ENCODE measurements around the gene COA5.
A peak's percentile ranks its signal among the peaks of the same experiment; 100 is the strongest.

COA5 gene

GRCh38 chr2:98608116-98608961 lies at the start of gene COA5, which contains the start of gene UNC50:
Gene COA5 (minus strand): TSS chr2:98608512. CDS start chr2:98608405, 107 bp downstream.
Gene UNC50 (plus strand): TSS chr2:98608589. CDS start chr2:98609760, 1,171 bp downstream.
- DNase-seq (ENCODE audit: low read depth, low spot score) = peak; percentile 78

- no peak for DNase-seq (ENCODE audit: low read depth, low spot score)
These were observed 48.5 kb upstream of the COA5 start for GRCh38 chr2:98656800-98657199.

DNA sequence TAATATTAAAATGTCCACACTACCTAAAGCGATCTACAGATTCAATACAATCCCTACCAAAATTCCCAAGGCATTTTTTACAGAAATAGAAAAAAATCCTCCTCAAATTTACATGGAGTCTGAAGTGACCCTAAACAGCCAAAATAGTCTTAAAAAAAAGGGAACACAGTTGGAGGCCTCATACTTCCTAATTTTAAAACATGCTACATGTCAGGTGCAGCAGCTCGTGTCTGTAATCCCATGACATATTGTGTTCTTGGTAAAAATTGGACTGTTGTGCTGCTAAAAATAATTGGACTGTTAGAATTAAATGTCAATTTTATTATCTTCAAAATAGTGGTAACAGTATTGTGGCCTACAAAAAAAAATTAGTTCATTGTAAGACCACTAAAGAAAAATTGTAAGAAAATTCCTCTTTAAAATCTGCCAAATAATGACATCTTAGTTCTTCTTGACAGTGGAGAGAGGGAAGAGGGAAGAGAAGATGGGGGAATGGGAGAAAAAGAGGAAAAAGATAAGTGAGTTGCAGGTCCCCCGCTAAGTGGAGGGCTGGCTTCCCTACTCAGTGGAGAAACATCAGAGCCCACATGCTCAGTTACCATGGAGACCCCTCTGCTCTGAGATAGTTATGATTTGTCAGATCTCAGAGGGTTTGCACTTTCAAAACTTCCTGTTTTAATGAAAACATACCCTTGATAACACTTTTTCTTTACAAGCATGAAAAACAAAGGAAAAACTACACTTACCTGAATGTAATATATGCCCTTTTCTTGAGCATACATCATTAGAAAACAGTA lies 46.6 kb upstream of the COA5 start:
- no peak for DNase-seq (ENCODE audit: low read depth, low spot score)

DNA sequence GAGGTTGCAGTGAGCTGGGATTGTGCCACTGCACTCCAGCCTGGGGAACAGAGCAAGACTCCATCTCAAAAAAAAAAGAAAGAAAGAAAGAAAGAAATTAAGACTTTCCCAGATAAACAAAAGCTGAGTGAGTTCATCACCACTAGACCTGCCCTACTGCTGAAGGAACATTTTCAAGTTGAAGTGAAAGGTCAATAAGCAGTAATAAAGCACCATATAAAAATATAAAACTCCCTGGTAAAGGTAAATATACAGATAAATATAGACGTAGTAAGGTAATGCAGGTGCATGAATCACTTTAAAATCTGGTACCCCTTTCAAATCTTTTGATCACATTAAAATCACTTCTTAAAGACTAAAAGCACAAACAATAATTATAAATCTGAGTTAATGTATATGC lies 42.7 kb upstream of the COA5 start:
- DNase-seq (ENCODE audit: low read depth, low spot score) = no peak

DNA sequence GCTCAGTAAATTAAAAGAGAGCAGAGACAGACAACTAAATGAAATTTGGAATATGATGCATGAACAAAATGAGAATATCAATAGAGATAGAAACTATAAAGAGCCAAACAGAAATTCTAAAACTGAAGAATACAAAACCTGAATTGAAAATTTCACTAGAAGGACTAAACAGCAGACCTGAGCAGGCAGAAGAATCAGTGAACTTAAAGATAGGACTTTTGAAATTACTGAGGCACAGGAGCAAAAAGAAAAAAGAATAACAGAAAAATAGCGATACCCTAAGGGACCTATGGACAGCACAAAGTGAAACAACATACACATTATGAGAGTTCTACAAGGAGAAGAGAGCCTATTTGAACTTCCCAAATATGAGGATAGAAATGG lies 41.7 kb upstream of the COA5 start:
- no peak for DNase-seq (ENCODE audit: low read depth, low spot score)

DNA sequence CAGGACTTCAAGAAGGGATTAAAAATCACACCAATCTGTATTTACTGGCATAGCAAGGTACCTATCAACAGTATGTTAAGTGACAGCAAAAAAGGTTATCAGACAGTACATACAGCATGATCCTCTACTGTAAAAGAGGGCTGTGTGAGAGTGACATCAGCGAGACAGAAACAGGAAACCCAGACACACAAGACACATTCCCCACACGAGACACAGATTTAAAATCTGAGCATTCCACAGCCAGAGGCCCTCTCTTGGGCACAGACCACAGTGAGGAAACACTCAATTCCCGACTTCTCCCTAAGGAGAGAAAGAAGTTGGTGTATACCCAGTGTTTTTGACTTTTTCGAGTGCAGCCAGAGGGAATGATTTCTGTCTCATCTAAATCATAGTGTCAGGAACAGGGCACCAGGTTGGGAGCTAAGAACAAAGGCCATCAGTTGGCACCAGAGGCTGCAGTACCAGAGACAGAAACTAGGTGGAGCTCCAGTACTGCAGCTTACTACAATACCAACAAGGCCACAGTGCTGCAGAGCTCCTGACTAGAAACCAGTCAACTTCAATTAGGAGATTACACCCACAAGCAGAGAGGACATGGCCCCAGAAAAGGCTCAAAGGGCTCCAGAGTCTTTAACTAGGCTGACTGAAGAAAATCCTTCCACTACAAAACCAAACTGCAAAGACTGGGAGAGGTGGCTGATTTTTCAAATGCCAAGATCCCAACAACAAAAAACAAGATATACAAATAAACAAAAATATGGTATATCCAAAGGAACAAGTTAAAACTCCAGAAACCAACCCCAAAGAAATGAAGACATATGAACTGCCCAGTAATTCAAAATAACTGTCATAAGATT lies 41.1 kb upstream of the COA5 start:
- peak; percentile 64 for DNase-seq (ENCODE audit: low read depth, low spot score)

- DNase-seq (ENCODE audit: low read depth, low spot score) = no peak
These were observed 40.1 kb upstream of the COA5 start for GRCh38 chr2:98648451-98648850.

DNA sequence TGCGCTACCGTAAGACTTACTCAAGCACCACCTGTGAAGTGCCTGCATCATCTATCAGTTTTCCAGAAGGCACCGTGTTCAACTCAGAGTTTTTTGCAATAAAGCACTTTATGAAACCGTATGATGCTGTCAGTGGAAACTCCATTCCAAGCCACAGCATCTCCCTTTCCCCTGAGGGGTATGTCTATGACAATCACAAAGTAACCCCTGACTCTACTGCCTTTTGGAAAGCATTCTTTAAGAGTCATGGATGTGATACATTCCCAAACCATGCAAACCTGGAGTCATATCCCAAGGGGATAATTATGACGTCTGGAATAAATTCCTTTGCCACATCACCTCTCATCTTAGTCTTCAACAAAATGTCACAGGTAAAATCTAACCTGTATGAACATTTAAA lies 39.3 kb upstream of the COA5 start:
- no peak for DNase-seq (ENCODE audit: low read depth, low spot score)

DNA sequence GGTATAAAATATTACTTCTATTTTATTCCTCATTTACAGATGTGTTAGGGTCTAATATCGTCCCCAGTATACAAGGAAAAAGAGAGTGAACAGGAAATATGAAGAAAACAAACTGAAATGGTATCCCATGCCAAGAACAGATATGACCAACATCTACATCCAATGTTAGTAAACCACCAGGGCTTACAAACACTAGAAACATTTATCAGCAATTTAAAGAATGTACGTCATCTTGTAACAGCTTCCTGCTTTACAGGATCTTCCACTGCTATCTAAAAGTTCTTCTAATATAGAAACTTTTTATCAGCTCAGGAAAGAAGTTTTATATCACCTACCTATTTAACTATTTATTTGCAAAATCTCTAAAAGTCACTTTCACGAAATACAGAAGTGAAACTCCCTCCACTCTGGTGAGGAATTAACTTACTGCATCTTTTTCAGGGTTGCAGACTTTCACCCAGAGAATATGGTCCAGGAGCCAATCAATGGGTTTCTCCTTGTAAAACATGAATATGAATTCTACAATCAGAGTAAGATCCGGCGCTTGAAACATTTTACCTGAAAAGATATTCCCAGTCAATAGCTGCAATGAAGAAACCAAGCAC lies 35.3 kb upstream of the COA5 start:
- no peak for DNase-seq (ENCODE audit: low read depth, low spot score)

- DNase-seq (ENCODE audit: low read depth, low spot score) = no peak
These were observed 29.3 kb upstream of the COA5 start for GRCh38 chr2:98637401-98638147.

- no peak for DNase-seq (ENCODE audit: low read depth, low spot score)
These were observed 26.2 kb upstream of the COA5 start for GRCh38 chr2:98634406-98635092.

- DNase-seq (ENCODE audit: low read depth, low spot score) = no peak
These were observed 24.0 kb upstream of the COA5 start for GRCh38 chr2:98632351-98632750.

- no peak for DNase-seq (ENCODE audit: low read depth, low spot score)
These were observed 15.3 kb upstream of the COA5 start for GRCh38 chr2:98623657-98624056.

DNA sequence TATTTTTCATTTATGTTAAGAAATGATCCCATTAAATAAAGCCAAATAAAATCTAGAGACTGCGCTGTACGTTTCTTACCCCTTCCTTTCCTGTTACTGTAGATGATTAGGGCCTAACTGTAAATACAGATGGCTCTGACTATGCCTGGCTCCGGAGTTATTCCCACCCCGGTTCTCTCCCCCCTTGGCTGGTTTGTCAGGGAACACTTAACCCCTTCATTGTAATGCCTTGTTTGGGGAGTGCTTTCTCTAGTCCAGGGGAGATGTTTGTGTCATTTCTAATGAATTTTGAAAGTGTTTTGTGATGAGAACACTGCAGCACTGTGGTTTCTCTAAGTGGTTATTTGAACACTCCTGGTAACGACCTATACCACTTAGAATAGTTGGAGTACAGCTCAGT lies 8.8 kb upstream of the COA5 start:
- DNase-seq (ENCODE audit: low read depth, low spot score) = no peak

DNA sequence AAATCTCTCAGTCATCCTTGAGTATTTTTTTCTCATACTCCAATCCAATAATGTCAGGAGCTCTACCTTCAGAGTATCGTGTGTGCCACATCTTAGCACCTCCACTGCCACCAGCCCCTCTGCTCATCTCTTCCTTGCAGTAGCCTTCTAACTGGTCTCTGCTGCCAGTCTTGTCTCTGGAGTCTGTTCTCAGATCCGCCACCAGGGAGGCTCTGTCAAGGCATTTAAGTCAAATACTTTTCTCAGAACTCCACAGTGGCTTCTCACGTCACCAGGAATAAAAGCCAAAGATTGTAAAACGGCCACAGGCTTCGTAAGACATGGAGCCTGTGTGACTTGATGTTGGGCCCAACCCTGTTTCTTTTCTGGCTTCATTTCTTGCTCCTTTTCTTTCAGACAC lies 7.2 kb upstream of the COA5 start:
- no peak for DNase-seq (ENCODE audit: low read depth, low spot score)

GRCh38 chr2:98614024-98614739 lies 5.9 kb upstream of the COA5 start:
- DNase-seq (ENCODE audit: low read depth, low spot score) = no peak

GRCh38 chr2:98608962-98609604 lies 771 bp upstream of the COA5 start:
- DNase-seq (ENCODE audit: low read depth, low spot score) = no peak

GRCh38 chr2:98607741-98608115 lies 584 bp downstream of the COA5 start:
- no peak for DNase-seq (ENCODE audit: low read depth, low spot score)

GRCh38 chr2:98607104-98607503 lies 1.2 kb downstream of the COA5 start:
- no peak for DNase-seq (ENCODE audit: low read depth, low spot score)
